Retinal pigment epithelial cell (primary cell): ENCODE results near the gene TEAD1.

Experiments used
- DNase-seq: peaks from one replicate; pipeline ENCODE4 v3.0.0-alpha.2; 2010; ENCODE audit warnings: low read depth
- H3K4me3 ChIP-seq: 2 replicates; pipeline ENCODE4 v1.5.1; 2011; ENCODE audit warnings: mild to moderate bottlenecking, low read length, control low read depth, moderate library complexity
- TF ChIP-seq, protein P1 (sequence below): conservative IDR thresholded peaks from 2 replicates; pipeline ENCODE4 v1.5.1; 2011; ENCODE audit warnings: low read depth, low read length, control low read depth, inconsistent platforms

TEAD1 gene

DNA sequence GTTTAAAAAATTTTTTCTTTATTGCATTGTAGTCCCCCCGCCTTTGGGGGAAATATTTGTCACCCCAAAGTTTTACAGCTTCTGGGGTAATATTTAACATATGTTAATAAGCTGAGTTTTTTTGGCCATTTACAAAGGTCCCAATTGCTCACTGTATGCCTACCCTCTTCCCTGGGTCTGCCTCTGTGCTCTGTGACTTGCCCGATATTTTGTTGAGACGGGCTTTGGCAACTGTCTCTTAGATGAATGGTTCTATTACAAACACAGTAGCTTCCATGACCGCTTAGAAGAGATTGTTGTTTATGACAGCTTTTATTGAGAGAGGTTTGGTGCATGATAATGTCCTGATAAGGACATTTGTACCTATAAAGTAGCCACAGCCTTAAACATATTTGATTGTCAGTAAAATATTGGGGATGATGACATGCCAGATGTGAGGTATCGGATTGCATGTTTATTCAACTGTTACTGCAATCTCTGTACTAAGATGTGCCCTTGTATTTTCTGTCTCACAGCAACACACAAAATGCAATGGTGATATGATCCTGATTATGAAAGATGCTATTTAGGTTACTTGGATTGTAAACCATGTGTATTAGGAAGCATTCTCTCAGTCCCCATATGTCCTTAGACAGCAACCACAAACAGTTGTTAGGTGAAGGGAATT is 103.1 kb downstream of the TEAD1 start:
- no peak overlapping the region for H3K4me3 ChIP-seq
- TF ChIP-seq, protein P1, sequence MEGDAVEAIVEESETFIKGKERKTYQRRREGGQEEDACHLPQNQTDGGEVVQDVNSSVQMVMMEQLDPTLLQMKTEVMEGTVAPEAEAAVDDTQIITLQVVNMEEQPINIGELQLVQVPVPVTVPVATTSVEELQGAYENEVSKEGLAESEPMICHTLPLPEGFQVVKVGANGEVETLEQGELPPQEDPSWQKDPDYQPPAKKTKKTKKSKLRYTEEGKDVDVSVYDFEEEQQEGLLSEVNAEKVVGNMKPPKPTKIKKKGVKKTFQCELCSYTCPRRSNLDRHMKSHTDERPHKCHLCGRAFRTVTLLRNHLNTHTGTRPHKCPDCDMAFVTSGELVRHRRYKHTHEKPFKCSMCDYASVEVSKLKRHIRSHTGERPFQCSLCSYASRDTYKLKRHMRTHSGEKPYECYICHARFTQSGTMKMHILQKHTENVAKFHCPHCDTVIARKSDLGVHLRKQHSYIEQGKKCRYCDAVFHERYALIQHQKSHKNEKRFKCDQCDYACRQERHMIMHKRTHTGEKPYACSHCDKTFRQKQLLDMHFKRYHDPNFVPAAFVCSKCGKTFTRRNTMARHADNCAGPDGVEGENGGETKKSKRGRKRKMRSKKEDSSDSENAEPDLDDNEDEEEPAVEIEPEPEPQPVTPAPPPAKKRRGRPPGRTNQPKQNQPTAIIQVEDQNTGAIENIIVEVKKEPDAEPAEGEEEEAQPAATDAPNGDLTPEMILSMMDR, result no peak
- no peak for DNase-seq

GRCh38 chr11:12778240-12778905 is 104.2 kb downstream of the TEAD1 start:
- TF ChIP-seq, protein P1, result no peak
- no peak overlapping the region for H3K4me3 ChIP-seq
- DNase-seq, result no peak

GRCh38 chr11:12783765-12784164 is 109.5 kb downstream of the TEAD1 start:
- no peak overlapping the region for H3K4me3 ChIP-seq
- TF ChIP-seq, protein P1, result no peak
- no peak for DNase-seq

DNA sequence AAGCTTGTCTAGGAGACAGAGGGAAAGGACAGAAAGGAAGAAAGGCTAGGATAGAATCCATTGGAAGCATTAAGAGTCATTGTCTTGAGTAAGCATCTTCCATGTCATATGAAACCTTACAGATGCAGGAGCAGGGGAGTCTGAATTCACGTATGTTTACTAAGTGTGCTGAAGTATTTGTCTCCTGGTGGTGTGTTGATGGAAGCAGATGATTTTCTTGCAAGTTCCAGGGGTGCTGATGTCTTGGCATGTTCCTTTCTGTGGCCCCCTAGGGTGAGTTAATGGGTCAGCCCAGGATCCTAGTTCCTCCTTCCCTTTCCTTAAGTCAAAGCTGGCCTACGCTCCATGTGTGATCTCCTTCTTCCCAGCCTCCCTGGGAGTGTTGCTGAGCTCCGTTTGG is 110.2 kb downstream of the TEAD1 start:
- H3K4me3 ChIP-seq, result no peak overlapping the region
- no peak for DNase-seq
- TF ChIP-seq, protein P1, result no peak

DNA sequence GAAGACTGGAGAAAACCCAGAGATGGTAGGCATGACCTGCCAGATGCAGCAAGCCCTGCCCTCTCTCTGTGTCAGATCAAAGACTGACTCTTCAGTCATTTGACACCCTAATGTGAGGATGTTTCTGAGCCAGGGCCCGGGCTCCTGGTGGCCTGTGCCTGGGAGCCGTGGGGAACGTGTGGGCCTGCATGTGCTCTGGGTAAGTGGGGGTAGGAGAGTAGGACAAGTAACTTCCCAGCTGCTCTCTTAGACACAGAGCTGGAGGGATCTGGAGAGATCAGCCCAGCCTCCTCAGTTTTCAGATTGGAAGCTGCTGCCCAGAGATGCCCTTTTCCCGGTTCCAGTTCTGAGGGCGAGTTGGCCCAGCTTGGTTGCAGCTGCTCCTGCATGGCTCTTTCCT is 110.8 kb downstream of the TEAD1 start:
- TF ChIP-seq, protein P1, result no peak
- DNase-seq, result no peak
- no peak overlapping the region for H3K4me3 ChIP-seq

DNA sequence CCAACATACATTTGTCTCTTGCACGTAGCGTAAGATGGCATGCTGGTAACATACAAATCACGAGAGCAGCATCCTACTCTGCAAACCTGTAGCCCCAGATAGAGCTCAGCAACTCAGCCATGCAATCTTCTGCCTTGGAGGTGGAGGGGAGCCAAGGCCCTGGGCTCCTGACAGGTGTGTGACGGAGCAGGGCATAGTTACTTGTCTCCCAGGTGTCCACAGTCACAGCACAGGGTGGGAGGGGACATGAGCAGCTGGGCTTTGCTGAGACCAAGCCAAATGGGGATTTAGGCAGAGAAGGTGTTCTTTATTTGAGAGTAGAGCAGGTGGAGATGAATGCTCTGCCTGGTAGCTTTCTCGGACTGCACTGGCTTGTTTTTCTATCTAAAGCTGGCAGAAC is 111.7 kb downstream of the TEAD1 start:
- TF ChIP-seq, protein P1, result no peak
- no peak for DNase-seq
- H3K4me3 ChIP-seq, result no peak overlapping the region

- H3K4me3 ChIP-seq, result no peak overlapping the region
- no peak for DNase-seq
- TF ChIP-seq, protein P1, result no peak
Measured at GRCh38 chr11:12786450-12786849, 112.2 kb downstream of the TEAD1 start.
